MV-4-11 (cell line): ENCODE measurements around the gene ADGRL4.
A peak's percentile ranks its signal among the peaks of the same experiment; 100 is the strongest.
"Not testable (repeated sequence)": the region's sequence is repeated elsewhere in the genome, so short reads cannot be mapped to it uniquely, and the experiment has no call there.

ENCODE experiments used
- DNase-seq: peaks from one replicate; lab custom pipeline; 2025; lab: John Stamatoyannopoulos, UW

ADGRL4 gene

DNA sequence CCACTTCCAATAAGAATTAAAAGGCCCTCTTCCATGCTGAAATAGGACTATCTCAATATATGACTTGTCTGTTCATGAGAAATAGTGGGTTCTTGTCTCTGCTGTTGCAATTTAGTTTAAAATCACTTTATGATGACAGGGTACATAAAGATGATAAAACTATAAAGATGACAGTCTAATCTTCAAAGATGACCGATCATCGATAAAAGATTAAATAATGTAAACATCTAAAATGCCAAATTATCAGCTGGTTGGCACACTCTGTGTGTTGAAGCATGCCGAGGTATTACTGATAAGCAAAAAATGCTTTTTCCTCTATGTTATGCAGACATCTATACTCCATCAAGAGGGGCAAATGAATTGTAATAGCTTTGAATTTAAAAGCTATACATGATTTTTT, 89.5 kb downstream of the ADGRL4 start:
- no peak for DNase-seq

DNA sequence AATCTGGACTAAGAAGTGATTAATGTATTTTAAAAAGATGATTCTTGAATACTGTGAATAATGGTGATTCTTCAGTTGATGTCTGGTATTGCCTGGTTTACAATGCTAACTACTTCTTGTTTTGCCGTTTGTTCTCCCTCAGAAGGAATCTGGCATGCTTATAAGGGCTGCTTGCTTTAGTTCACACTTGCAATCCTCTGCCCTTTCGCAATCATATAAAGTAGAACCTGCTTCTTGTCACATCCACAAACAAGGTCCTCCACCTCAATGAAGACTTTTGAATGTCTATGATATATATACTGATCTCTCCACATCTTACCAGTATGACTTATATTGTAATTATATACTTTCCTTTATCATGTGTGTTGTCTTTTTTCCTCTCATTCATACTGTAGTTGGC, 92.6 kb downstream of the ADGRL4 start:
- peak; percentile 42 for DNase-seq

DNA sequence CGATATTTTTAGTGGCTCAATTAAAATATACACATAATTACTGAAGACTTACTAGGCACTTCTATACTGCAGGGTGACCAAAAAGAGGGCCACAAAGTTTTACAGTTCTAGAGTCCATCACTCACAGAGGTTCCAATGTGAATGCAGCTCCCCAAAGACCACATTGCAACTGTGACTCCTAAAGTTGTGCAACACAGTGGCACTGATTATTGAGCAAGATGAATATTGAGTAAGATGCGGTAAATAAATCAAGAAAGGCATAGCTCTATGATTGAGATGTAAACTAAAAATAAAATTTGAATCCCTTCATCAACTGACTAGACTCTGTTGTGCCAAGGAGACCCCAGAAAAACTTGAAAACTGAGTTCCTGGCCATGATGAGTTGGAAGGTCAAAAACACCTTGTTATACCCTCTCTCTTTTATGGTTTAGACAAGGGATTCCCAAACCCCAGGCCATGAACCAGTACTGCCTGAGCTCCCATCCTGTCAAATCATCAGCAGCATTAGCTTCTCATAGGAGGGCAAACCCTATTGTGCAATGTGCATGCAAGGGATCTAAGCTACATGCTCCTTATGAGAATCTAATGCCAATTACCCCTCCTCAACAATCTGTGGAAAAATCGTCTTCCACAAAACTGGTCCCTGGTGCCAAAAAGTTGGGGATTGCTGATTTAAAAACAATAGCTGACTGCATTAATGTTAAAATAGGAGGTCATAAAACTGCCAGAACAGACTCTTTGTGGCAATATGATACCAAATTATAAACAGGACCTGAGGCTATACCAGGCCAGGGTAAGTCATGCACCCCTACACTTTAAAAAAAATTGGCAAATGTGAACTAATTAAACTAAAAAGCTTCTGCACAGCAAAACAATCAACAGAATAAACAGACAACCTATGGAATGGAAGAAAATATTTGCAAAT, 94.3 kb downstream of the ADGRL4 start:
- DNase-seq: peak; percentile 90

DNA sequence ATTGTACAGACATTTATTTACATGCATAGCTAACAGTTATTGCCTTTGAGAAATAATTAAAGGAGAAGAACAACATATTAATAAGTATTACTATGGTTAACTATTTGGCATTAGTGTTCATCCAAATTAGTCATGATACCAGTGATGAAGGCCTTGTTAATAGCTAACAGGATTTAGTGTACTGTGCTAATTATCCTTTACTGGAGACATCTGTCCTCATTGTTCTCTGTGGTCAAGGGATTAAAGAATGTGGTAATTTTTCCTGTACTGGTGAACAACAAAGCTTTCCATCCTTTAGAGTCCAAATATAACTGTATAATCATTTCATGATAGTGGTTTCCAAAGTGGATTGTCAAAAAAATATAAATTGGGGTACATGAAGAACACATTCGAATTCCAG, 103.9 kb downstream of the ADGRL4 start:
- DNase-seq: peak; percentile 42

DNA sequence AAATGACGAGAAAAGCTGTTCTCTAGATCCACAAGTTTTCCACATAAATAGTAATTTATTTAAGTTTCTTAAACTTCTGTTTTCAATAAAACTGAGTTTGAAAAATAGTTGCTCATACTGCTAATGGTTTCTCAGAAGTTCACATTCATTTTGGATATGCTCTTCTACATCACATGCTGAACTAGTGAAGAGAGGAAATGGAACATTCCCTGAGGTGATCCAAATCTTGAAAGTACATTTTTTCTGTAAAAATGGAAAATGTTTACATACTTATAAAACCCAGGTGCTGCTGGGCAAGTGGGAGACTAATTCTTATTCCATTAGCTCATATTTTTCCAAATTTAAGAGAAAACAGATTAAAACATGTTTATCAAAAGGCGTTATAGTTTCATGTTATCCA, 111.7 kb downstream of the ADGRL4 start:
- no peak for DNase-seq

DNA sequence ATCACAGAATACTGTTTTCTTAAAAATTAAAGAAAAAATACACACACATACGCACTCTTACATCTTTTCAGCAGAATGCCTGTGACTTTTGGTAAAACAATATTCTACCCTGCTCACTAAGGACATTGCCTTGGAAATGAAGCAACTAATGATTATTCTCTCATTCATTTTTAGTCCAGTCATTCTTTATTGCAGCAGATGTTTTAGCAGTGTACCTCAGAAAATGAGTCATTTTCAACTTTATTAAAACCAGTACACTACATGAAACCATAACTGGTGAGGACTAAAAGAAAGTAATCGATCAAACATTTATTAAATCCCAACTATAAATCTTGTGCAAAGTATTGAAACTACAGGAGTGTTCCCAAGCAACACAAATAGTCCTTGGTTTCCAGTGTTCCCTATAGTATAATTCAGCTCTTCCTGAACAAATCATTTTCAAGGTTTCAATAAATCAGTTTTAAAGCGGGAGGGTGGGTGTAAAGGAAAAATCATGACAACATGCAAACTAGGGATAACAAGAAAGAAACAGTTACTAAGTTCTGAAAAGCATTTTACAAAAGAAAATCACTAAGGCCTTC, 114.2 kb downstream of the ADGRL4 start:
- no peak for DNase-seq

DNA sequence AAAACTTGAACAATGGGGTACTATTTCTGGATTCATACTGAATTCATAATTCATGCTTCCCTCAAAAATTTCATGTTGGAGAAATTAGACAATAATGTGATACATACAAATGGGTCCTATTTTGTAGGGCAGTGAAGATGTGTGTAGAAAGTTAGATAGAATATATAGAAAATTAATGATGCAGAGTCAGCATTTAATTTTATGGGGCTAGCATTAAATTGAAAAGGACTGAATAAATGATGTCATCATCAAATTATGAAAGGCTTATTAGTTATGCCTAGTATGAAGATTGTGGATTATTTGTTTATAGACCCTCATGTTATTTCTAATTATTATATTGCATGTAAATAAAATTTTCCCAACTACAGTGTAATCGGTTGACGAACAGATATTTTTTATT, 119.1 kb downstream of the ADGRL4 start:
- DNase-seq: no peak

DNA sequence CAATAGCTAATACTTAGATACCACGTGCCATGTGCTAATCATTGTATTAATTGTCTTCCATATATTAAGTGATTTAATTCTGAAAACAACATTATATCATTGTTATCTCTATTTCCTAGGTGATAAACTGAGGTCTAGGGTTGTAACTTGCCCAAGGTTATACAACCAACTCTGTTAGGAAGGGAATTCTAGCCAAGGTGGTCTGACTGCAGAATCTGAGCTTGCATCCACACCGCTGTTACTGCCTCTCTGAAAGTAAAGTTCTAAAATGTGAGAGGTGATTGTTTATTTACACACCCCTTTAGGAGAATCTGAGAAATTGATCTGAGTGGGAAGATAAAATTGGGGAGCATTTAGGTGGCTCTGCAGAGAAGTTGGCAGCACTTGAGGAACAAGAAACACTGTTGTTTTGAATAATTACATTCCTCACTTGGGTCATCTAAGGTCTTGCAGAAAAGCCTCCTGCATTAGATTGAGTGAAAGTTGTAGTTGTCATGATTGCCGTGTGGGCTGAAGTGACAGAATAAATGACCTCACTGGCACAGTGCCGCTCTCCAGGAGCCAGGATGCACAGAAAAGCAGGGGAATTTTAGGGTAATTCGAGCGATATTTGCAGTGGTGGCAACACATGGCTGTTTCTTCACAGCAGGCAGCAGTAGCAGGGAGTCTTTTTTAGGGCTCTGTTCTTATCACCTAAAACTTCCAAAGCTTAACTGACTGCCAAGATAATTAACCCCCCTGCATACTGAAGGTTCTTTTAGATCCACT, 121.7 kb downstream of the ADGRL4 start:
- DNase-seq: no peak

DNA sequence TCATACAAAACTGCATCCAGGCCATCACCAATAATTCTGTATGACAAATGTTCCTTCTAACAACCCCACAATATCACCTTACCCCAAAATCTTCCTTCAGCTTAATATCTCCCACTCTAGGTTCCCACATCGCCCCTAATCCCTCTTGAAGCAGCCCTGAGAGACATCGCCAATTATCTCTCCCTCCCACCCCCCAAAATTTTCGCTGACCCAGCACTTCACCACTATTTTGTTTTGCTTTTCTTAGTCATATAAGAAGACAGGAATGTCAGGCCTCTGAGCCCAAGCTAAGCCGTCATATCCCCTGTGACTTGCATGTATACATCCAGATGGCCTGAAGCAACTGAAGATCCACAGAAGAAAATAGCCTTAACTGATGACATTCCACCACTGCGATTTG, 126.3 kb downstream of the ADGRL4 start:
- DNase-seq: no peak

DNA sequence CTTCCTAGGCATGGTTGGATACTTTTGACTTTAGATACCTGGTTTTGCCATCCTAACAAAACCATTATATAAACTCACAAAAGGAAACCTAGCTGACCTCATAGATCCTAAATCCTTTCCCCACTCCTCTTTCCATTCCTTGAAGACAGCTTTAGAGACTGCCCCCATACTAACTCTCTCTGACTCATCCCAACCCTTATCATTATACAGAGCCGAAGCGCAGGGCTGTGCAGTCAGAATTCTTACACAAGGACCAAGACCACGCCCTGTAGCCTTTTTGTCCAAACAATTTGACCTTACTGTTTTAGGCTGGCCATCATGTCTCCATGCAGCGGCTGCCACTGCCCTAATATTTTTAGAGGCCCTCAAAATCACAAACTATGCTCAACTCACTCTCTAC, 130.5 kb downstream of the ADGRL4 start:
- not testable (repeated sequence) for DNase-seq

DNA sequence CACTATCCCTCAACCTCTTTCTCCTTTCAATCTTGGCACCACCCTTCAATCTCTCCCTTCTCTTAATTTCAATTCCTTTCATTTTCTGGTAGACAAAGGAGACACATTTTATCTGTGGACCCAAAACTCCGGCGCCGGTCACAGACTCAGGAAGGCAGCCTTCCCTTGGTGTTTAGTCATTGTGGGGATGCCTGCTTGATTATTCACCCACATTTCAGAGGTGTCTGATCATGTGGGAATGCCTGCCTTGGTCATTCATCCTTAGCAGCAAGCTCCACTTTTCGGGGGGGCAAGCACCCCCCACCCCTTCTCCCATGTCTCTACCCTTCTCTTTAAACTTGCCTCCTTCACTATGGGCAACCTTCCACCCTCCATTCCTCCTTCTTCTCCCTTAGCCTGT, 133.7 kb downstream of the ADGRL4 start:
- not testable (repeated sequence) for DNase-seq

DNA sequence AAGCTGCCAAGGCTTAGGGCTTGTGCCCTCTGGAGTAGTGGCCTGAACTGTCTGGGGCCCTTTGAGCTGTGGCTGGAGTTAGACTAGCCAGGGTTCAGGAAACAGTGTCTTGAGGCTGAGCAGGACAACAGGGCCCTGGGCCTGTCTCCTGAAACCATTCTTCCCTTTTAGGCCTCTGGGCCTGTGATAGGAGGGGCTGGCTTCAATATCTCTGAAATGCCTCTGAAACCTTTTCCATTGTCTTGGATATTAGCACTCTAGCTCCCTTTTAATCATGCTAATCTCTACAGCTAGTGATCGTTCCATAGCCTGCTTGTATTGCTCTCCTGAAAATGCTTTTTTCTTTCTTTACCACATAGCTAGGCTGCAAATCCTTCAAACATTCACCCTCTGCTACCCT, 135.3 kb downstream of the ADGRL4 start:
- no peak for DNase-seq

DNA sequence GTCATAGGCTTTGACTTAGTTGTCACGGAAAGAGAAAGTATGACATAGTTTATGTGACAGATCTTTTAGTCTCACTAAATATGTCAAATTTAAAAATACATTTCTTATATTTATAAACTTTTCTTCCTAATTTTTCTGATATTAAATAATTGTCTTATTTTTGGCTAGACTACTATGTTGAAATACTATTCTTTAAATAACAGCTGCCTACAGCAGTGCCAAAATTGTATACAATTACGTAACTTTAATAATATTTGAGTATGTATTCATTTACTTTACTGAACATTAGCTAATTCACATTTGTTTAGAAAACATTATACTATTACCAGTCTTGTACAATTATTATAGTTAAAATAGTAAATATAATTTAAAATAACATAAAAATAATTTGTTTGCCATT, 137.4 kb downstream of the ADGRL4 start:
- DNase-seq: no peak

DNA sequence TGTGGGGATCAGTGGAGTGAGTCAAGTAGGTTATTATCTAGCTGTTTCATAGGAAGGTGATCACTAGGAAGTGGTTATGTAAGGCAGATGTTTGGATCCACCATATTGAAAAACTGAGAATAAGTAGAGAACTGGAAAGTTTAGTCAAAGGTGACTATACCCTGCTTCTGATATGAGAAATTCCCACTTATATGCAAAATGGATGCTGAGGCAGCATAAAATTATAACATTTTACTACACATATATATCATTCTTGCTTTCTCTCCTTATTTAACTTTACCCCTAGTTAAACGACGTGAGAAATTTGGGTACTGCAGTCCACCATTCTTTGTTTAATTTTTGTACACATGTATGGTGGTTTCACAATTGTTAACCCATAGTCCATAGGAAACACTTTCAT, 142.4 kb downstream of the ADGRL4 start:
- DNase-seq: no peak

DNA sequence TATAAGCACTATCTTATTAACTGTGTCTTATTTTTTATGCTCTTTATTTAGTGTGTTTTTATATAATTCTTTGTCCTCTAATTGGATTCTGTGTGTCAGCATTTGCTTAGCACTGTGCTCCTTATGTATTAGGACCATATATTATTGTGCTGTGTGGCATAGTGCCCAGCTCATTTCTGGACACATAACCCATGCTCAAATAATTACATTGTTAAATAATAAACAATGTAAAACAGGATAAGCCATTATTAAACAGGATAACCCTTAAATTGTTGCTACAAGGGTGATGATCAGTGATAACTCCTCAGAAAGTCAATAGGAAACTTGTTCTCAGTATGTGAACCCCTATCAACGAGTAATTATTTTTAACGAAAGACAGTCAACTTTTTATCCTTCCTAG, 150.4 kb downstream of the ADGRL4 start:
- no peak for DNase-seq

DNA sequence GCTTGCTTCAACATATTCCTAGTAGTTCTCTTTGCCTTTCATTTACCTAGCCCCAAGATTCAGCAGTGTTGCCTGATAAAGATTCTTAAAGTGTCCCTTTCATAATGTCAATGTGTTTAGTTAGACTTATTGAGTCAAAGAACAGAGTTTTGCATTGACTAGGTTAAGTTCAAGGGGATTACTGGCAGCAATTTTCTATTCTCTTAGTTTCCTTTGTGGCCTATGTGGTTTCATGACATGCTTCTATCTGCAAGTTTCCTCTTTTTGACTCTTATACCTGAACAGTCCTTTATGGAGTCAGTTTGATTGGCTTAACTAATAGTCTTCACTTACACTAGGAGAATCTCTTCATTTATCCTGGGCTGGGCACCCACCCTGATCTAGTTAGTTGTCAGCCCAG, 151.3 kb downstream of the ADGRL4 start:
- DNase-seq: peak; percentile 65

DNA sequence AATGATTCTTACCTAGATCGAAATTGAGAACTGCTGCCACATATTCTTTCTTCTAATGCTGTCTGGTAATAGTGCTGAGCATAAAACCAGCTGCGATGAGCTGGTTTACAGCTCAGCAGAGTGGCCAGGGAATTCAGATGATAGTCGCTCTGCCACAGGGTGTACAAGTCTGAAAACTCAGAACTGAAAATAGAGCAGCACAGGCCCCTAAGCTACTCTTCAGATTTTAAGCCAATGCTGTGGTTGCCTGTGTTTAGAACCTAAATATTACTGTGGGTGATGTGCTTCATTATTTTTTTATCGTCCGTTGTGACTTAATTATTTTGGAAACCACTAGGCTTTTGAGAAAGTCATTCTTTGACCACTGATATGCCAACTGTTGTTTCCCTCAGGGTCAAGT, 152.0 kb downstream of the ADGRL4 start:
- no peak for DNase-seq

DNA sequence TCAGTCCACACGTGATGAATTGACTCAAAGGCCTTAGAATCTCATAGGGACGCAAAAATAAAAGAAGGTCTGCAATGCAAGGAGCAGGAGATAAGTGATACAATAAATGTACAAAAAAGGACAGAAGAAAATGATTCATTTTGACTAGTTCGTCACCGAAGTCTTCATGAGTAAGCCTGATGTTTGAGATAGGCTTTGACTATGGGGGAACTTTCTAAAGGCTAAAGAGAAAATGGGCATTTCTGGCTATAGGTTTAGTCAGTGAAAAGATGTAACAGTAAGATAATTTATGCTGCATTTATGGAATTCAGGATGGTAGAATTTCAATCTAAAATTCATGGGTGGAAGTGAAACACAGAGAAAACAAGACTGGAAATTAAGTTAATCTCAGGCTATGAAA, 163.0 kb downstream of the ADGRL4 start:
- DNase-seq: no peak

DNA sequence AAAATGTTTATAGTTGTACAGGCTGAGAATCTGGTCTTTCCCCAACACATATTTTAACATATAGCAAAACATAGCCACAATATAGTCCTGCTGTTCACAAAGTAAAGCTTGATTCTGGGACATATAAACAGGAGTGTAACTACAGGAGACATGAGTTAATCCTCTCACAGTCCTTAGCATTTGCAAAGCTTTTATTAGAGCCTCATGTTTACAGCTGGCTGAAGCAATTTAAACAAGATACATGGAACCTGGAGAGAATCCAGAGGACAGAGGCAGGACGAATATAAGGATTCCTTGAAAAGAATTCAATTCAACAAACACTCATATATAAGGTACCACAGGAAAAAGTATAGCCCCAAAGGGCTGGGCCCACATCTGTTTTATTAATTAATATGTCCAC, 163.4 kb downstream of the ADGRL4 start:
- no peak for DNase-seq

DNA sequence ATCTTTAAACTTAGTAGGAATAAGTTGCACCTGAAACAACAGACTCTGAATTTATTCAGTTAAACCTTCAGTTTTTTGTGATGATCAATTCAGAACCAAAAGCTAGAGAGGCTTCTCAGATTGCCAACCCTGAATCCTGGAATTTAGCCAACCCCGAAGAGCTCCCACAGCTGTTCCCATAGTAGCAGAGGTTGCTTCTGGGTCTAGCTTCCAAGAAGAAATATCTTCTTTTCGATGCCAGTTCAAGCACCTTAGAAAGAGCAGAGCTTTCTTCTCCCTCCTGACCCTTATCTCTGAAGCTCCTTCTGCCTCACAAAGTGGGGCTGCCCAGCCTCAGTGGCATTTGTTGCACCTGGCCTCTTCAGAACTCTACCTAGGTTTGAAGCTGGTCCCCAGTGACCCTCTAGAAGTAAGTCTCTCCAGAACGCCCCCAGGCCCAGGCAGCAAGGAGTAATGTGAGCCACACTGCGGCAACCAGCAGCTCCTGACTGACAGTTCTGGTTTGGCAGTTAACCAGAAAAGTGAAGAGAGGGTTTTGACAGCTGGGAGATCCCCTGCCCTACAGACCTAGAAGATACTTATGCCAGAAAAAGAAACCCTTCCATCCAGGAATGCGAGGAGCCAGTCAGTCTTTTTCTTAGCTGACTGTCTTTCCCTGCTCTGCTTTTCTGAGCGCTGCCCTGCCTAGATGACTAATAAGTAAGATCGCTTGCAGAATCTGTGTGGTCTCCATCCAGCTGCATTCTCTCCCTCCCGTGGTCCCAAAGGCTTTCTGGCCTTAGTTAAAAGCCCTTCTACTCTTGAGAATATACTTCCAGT, 165.9 kb downstream of the ADGRL4 start:
- DNase-seq: no peak
